ENCODE results near the gene AGGF1.

AGGF1 gene

DNA sequence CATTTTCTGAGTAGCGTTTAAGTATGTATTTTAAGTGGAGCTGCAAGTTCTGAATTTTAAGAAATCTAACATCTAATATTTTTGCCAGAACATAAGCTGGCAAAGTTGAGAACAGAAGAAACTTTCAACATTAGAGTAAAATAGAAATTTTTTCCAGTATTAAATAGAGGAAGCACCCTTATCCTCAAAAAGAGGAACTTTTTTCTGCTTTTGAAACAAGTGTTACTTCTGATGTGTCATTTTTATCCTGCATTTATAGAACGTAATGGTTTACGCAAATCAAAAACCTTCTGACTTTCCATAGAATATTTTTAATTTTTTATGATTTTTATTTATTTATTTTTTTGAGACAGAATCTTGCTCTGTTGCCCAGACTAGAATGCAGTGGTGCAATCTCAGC lies 35.1 kb downstream of the AGGF1 start:
- CTCF ChIA-PET, result no interaction called here
- DNase-seq (ENCODE audit: extremely low spot score), result no peak
- POLR2A ChIA-PET, result no interaction called here
- TF ChIP-seq NFRKB (IDR thresholded peaks at IDR 0.05), result no peak
- no peak for TF ChIP-seq FOXM1 (IDR thresholded peaks at IDR 0.05; ENCODE audit: borderline replicate concordance)
- no peak for TF ChIP-seq BHLHE40 (IDR thresholded peaks at IDR 0.05; ENCODE audit: borderline replicate concordance)
- TF ChIP-seq SUZ12 (IDR thresholded peaks at IDR 0.05), result no peak
- no peak for TF ChIP-seq CTBP1 (IDR thresholded peaks at IDR 0.05; ENCODE audit: borderline replicate concordance)

DNA sequence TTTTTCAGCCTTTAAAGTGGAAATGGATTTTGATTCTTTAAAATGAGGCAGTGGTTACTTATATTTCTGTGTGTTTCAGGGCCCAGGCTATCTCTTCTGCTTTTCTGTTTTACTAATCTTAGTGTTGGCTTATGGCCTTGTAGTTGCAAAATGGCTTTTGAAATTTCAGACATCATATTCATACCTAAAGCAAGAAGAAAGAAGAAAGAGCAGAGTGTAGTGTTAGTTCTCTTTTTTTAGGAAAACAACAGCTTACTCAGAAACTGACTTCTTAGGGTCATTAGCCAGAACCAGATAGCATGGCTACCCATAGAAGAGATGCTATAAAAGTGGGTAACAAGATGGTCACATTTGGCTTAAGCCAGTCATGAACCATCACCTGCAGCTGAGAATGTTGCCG lies 36.0 kb downstream of the AGGF1 start:
- TF ChIP-seq HDGF (IDR thresholded peaks at IDR 0.05; ENCODE audit: borderline replicate concordance) (no peak), ZNF384 (IDR thresholded peaks at IDR 0.05) (no peak), BHLHE40 (IDR thresholded peaks at IDR 0.05; ENCODE audit: borderline replicate concordance) (no peak), SUZ12 (IDR thresholded peaks at IDR 0.05) (no peak), ARNT (IDR thresholded peaks at IDR 0.05) (no peak), TARDBP (IDR thresholded peaks at IDR 0.05) (no peak), FOXM1 (IDR thresholded peaks at IDR 0.05; ENCODE audit: borderline replicate concordance) (no peak), CTBP1 (IDR thresholded peaks at IDR 0.05; ENCODE audit: borderline replicate concordance) (no peak), SP1 (IDR thresholded peaks at IDR 0.05) (no peak), NFRKB (IDR thresholded peaks at IDR 0.05) (no peak), FOXA1 (IDR thresholded peaks at IDR 0.05) (no peak), L3MBTL2 (conservative IDR thresholded peaks at IDR 0.05) (no peak), ELF4 (IDR thresholded peaks at IDR 0.05) (no peak), FOXK2 (IDR thresholded peaks at IDR 0.05) (no peak), LEF1 (IDR thresholded peaks at IDR 0.05; ENCODE audit: borderline replicate concordance) (no peak)
- TF ChIP-seq, protein P1, sequence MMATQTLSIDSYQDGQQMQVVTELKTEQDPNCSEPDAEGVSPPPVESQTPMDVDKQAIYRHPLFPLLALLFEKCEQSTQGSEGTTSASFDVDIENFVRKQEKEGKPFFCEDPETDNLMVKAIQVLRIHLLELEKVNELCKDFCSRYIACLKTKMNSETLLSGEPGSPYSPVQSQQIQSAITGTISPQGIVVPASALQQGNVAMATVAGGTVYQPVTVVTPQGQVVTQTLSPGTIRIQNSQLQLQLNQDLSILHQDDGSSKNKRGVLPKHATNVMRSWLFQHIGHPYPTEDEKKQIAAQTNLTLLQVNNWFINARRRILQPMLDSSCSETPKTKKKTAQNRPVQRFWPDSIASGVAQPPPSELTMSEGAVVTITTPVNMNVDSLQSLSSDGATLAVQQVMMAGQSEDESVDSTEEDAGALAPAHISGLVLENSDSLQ (IDR thresholded peaks at IDR 0.05), result no peak
- DNase-seq (ENCODE audit: extremely low spot score), result no peak
- ChIA-PET CTCF (no interaction called here), POLR2A (no interaction called here)

DNA sequence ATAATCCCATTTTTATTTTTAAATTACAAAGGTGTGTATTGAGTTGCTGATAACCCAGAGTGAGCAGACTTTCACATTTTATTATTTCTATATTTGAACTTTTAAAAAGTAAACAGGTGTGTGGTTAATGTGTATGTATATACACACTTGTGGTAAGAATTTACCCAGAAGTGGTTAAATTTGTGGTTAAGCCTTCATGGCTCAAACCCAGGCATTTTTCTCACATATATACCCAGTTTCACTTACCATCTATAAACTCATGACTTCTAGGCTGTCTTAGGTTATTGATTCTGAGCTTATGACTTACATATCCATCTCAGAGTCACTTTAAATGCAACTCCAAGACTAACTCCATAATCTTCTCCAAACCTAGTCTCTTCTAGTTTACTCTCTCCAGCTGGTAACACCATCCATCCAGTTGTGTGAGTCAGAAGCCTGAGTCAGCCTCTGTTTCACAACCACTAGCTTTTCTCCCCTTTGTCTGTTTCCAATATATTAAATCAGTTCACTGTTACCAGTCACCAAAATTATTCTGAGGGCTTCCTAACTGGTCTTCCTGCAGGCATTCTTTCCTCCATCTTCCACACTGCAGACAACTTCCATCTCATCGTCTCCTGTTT lies 36.7 kb downstream of the AGGF1 start:
- TF ChIP-seq HDGF (IDR thresholded peaks at IDR 0.05; ENCODE audit: borderline replicate concordance), result no peak
- TF ChIP-seq, protein P1 (IDR thresholded peaks at IDR 0.05), result no peak
- no peak for TF ChIP-seq ARNT (IDR thresholded peaks at IDR 0.05)
- no peak for TF ChIP-seq L3MBTL2 (conservative IDR thresholded peaks at IDR 0.05)
- no peak for TF ChIP-seq NFRKB (IDR thresholded peaks at IDR 0.05)
- no peak for TF ChIP-seq FOXM1 (IDR thresholded peaks at IDR 0.05; ENCODE audit: borderline replicate concordance)
- no peak for TF ChIP-seq FOXA1 (IDR thresholded peaks at IDR 0.05)
- no peak for TF ChIP-seq ELF4 (IDR thresholded peaks at IDR 0.05)
- TF ChIP-seq BHLHE40 (IDR thresholded peaks at IDR 0.05; ENCODE audit: borderline replicate concordance), result no peak
- no peak for TF ChIP-seq SP1 (IDR thresholded peaks at IDR 0.05)
- TF ChIP-seq FOXK2 (IDR thresholded peaks at IDR 0.05), result no peak
- TF ChIP-seq ZNF384 (IDR thresholded peaks at IDR 0.05), result no peak
- no peak for TF ChIP-seq CTBP1 (IDR thresholded peaks at IDR 0.05; ENCODE audit: borderline replicate concordance)
- no peak for TF ChIP-seq LEF1 (IDR thresholded peaks at IDR 0.05; ENCODE audit: borderline replicate concordance)
- TF ChIP-seq SUZ12 (IDR thresholded peaks at IDR 0.05), result no peak
- TF ChIP-seq TARDBP (IDR thresholded peaks at IDR 0.05), result no peak
- no peak for DNase-seq (ENCODE audit: extremely low spot score)
- CTCF ChIA-PET, result no interaction called here
- POLR2A ChIA-PET, result interaction anchor here (1.4 kb wide), 1 partner anchor 20 kb away, joined by 3 read pairs; the partner anchor contains the start of gene ZBED3

DNA sequence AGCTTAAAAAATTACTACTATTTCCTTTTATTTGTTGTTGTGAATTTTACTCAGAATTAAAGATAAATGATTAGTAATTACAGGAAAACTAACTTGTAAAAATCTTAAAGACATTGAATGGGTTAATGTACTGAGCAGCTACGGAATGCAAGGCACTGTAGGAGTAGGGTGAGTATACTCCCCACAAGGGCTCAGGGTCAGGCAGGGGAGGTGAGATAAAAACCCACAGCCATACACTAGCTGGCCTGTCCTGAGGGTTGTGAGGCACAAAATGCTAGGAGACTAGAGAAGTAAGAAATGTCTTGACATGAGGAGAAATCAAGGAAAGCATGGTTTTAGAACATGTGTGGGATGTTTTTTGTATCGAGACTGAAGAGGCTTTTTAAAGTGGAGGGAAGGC lies 43.5 kb downstream of the AGGF1 start:
- CTCF ChIA-PET, result no interaction called here
- TF ChIP-seq ARNT (IDR thresholded peaks at IDR 0.05) (no peak), FOXM1 (IDR thresholded peaks at IDR 0.05; ENCODE audit: borderline replicate concordance) (no peak), SUZ12 (IDR thresholded peaks at IDR 0.05) (no peak), ELF4 (IDR thresholded peaks at IDR 0.05) (no peak), BHLHE40 (IDR thresholded peaks at IDR 0.05; ENCODE audit: borderline replicate concordance) (no peak), NFRKB (IDR thresholded peaks at IDR 0.05) (no peak), TARDBP (IDR thresholded peaks at IDR 0.05) (no peak), SP1 (IDR thresholded peaks at IDR 0.05) (no peak), HDGF (IDR thresholded peaks at IDR 0.05; ENCODE audit: borderline replicate concordance) (no peak), ZNF384 (IDR thresholded peaks at IDR 0.05) (no peak), LEF1 (IDR thresholded peaks at IDR 0.05; ENCODE audit: borderline replicate concordance) (no peak), CTBP1 (IDR thresholded peaks at IDR 0.05; ENCODE audit: borderline replicate concordance) (no peak), FOXA1 (IDR thresholded peaks at IDR 0.05) (no peak), L3MBTL2 (conservative IDR thresholded peaks at IDR 0.05) (no peak), FOXK2 (IDR thresholded peaks at IDR 0.05) (no peak)
- TF ChIP-seq, protein P1 (IDR thresholded peaks at IDR 0.05), result no peak
- no peak for DNase-seq (ENCODE audit: extremely low spot score)
- POLR2A ChIA-PET, result interaction anchor here (1.3 to 1.9 kb wide), 2 partner anchors 13 to 44 kb away, joined by 3 to 10 read pairs; partner anchors contain the start of genes AGGF1 and ZBED3

DNA sequence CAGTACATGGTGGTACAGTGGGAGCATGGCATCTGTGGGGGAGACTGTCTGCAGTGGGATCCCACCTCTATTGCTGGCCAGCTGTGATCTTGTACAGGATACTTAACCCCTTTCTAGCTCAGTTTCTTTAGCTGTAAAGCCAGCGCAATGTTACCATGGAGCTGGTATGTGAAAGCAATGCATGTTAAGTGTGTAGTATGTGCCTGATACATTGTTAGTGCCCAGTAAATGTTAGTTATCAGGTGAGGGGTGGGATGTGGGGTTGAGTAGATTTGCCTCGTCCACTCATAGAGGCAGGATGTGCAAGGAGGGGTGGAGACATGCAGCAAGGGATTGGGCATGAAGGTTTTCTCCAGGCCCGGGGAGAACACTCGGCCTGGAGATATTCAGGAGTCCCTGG lies 44.5 kb downstream of the AGGF1 start:
- TF ChIP-seq NFRKB (IDR thresholded peaks at IDR 0.05), result no peak
- TF ChIP-seq ELF4 (IDR thresholded peaks at IDR 0.05), result no peak
- no peak for TF ChIP-seq TARDBP (IDR thresholded peaks at IDR 0.05)
- no peak for TF ChIP-seq BHLHE40 (IDR thresholded peaks at IDR 0.05; ENCODE audit: borderline replicate concordance)
- TF ChIP-seq SP1 (IDR thresholded peaks at IDR 0.05), result no peak
- TF ChIP-seq FOXM1 (IDR thresholded peaks at IDR 0.05; ENCODE audit: borderline replicate concordance), result no peak
- TF ChIP-seq ARNT (IDR thresholded peaks at IDR 0.05), result no peak
- no peak for TF ChIP-seq CTBP1 (IDR thresholded peaks at IDR 0.05; ENCODE audit: borderline replicate concordance)
- no peak for TF ChIP-seq FOXK2 (IDR thresholded peaks at IDR 0.05)
- no peak for TF ChIP-seq LEF1 (IDR thresholded peaks at IDR 0.05; ENCODE audit: borderline replicate concordance)
- no peak for TF ChIP-seq HDGF (IDR thresholded peaks at IDR 0.05; ENCODE audit: borderline replicate concordance)
- no peak for TF ChIP-seq L3MBTL2 (conservative IDR thresholded peaks at IDR 0.05)
- TF ChIP-seq, protein P1 (IDR thresholded peaks at IDR 0.05), result no peak
- TF ChIP-seq ZNF384 (IDR thresholded peaks at IDR 0.05), result no peak
- no peak for TF ChIP-seq SUZ12 (IDR thresholded peaks at IDR 0.05)
- no peak for TF ChIP-seq FOXA1 (IDR thresholded peaks at IDR 0.05)
- no peak for DNase-seq (ENCODE audit: extremely low spot score)
- CTCF ChIA-PET, result no interaction called here
- POLR2A ChIA-PET, result interaction anchor here (1.3 to 1.9 kb wide), 2 partner anchors 12 to 45 kb away, joined by 3 to 10 read pairs; partner anchors contain the start of genes AGGF1 and ZBED3

Data from HEK293T (cell line).